B cell (primary cell): Measurements from ENCODE around the gene CTNND1. TPM values are rescaled to one million over a fixed set of nuclear protein-coding genes. Genes with fewer than 3 reads are reported as not detected.

Source experiments
- ATAC-seq: fragments of 200-7000 bp; cut with Tn5 transposase; one replicate; pipeline ENCODE4 v1.10.0; 2021; ENCODE audit warnings: low read depth, mild to moderate bottlenecking, moderate number of reproducible peaks, moderate library complexity
- CTCF ChIA-PET: fragments of 350-600 bp; sonication (Branson Sonifier 250); formaldehyde crosslinking; loops from one replicate; lab custom pipeline; 2021; ENCODE audit warnings: antibody characterized with exemption, inconsistent platforms; lab: Charles Lee
- POLR2A ChIA-PET: fragments of 350-600 bp; sonication (Branson Sonifier 250); formaldehyde crosslinking; loops from one replicate; lab custom pipeline; 2021; ENCODE audit warnings: antibody characterized with exemption; lab: Charles Lee
- DNase-seq: peaks from one replicate; pipeline ENCODE4 v3.0.0; 2013
- H2AFZ ChIP-seq: 2 replicates; pipeline ENCODE4 v1.6.1; 2012; ENCODE audit warnings: mild to moderate bottlenecking, low read depth, low read length; ENCODE audit not compliant: insufficient read depth, poor library complexity, severe bottlenecking
- H3K27ac ChIP-seq, 2 donors: 1 replicate in 1 of 2; 2 replicates in 1 of 2; pipeline ENCODE4 v1.5.1; 2012 to 2013; ENCODE audit warnings: low read length in 2 of 2, mild to moderate bottlenecking in 2 of 2, moderate library complexity in 1 of 2
- H3K27me3 ChIP-seq, 4 experiments: fragments of 200-600 bp in 1 of 4; sonication (generic) in 1 of 4; replicated peaks in 1 of 4; 1 replicate in 2 of 4; 2 replicates in 2 of 4; pipeline versions ENCODE4 v1.6.1 to v1.7.0; 2013 to 2016; ENCODE audit warnings: low read length in 3 of 4, mild to moderate bottlenecking in 2 of 4, mixed read lengths in 1 of 4, moderate library complexity in 1 of 4; ENCODE audit not compliant: insufficient read depth in 4 of 4, control insufficient read depth in 3 of 4; ENCODE audit errors: control extremely low read depth in 1 of 4
- H3K36me3 ChIP-seq, 2 experiments: replicated peaks in 1 of 2; 1 replicate in 1 of 2; 2 replicates in 1 of 2; pipeline versions ENCODE4 v1.6.1 to v1.7.1; 2013; ENCODE audit warnings: low read length in 1 of 2; ENCODE audit not compliant: insufficient read depth in 2 of 2, control insufficient read depth in 1 of 2; ENCODE audit errors: control extremely low read depth in 1 of 2, extremely low read depth in 1 of 2
- H3K4me1 ChIP-seq, 2 donors: fragments of 200-600 bp in 1 of 2; sonication (generic) in 1 of 2; 1 replicate in 1 of 2; 2 replicates in 1 of 2; pipeline versions ENCODE4 v1.5.1 to v1.6.1; 2013 to 2017; ENCODE audit warnings: low read length in 2 of 2; ENCODE audit not compliant: control insufficient read depth in 2 of 2, insufficient read depth in 2 of 2
- H3K4me2 ChIP-seq: replicated peaks from 2 replicates; pipeline ENCODE3; 2012; ENCODE audit warnings: mild to moderate bottlenecking, low read depth, low read length; ENCODE audit not compliant: poor library complexity, severe bottlenecking
- H3K4me3 ChIP-seq, 5 experiments: fragments of 200-600 bp in 1 of 5; sonication (generic) in 1 of 5; 1 replicate in 3 of 5; 2 replicates in 2 of 5; pipeline versions ENCODE4 v1.5.1 to v1.7.0; 2011 to 2016; ENCODE audit warnings: low read length in 4 of 5, mild to moderate bottlenecking in 4 of 5, low read depth in 2 of 5, control low read depth in 1 of 5, moderate library complexity in 1 of 5; ENCODE audit not compliant: insufficient read depth in 1 of 5; ENCODE audit errors: control extremely low read depth in 1 of 5, extremely low read depth in 1 of 5
- H3K79me2 ChIP-seq: fragments of 200-600 bp; sonication (generic); one replicate; pipeline ENCODE4 v1.6.0; 2016; ENCODE audit warnings: low read length; ENCODE audit not compliant: control insufficient read depth, insufficient read depth
- H3K9ac ChIP-seq: fragments of 200-600 bp; sonication (generic); 2 replicates; pipeline ENCODE4 v1.6.1; 2017; ENCODE audit warnings: mild to moderate bottlenecking, low read length, moderate library complexity
- H3K9me3 ChIP-seq, 3 donors: one replicate each; pipeline versions ENCODE4 v1.6.1 to v1.7.1; 2013; ENCODE audit warnings: low read length in 2 of 3; ENCODE audit not compliant: control insufficient read depth in 2 of 3, insufficient read depth in 1 of 3; ENCODE audit errors: control extremely low read depth in 1 of 3
- H4K20me1 ChIP-seq: 2 replicates; pipeline ENCODE4 v1.6.0; 2012; ENCODE audit warnings: mild to moderate bottlenecking, low read length; ENCODE audit not compliant: insufficient read depth, control insufficient read depth, poor library complexity, severe bottlenecking
- H3K27ac Mint-ChIP-seq: one replicate; pipeline ENCODE4 v1.8.0; 2021; ENCODE audit warnings: mixed read lengths
- H3K27me3 Mint-ChIP-seq: one replicate; pipeline ENCODE4 v1.8.0; 2021; ENCODE audit warnings: mixed read lengths
- H3K4me1 Mint-ChIP-seq: one replicate; pipeline ENCODE4 v1.8.0; 2021; ENCODE audit warnings: mixed read lengths
- H3K4me3 Mint-ChIP-seq: one replicate; pipeline ENCODE4 v1.8.0; 2021; ENCODE audit warnings: mixed read lengths
- H3K9me3 Mint-ChIP-seq: one replicate; pipeline ENCODE4 v1.8.0; 2022; ENCODE audit warnings: mixed read lengths; ENCODE audit not compliant: insufficient read depth
- EZH2 ChIP-seq: IDR thresholded peaks from 2 replicates; pipeline ENCODE4 v1.6.1; 2012; ENCODE audit warnings: borderline replicate concordance, low read depth, mild to moderate bottlenecking, moderate library complexity, low read length; ENCODE audit not compliant: insufficient read depth, poor library complexity, severe bottlenecking
- WGBS: methylation state at CpG from one replicate; pipeline ENCODE4 v1.1.5; 2013; ENCODE audit warnings: missing lambda C conversion rate; ENCODE audit not compliant: insufficient coverage; 5-methylcytosine and 5-hydroxymethylcytosine counted together
- intact Hi-C: fragments of 100-400 bp; cut with micrococcal nuclease; formaldehyde crosslinking; loops from one replicate; pipeline ENCODE4 v1.10.0; 2022
- polyA minus RNA-seq: library from RNA; depleted of rRNA, polyadenylated mRNA; stranded (reverse); fragments of >200 nt; gene quantifications from 2 replicates; pipeline ENCODE4 v1.2.3, GENCODE V29; 2012
- polyA plus RNA-seq: library from polyadenylated mRNA; depleted of rRNA; stranded (reverse); fragments of >200 nt; gene quantifications from 2 replicates; pipeline ENCODE4 v1.2.3, GENCODE V29; 2012
- total RNA-seq, 2 donors: library from RNA; stranded (reverse); fragments of 120-200 nt in 1 of 2; gene quantifications; 1 replicate in 1 of 2; 2 replicates in 1 of 2; pipeline versions ENCODE4 v1.2.3 to v1.2.4, GENCODE V29; 2013 to 2022
- TF ChIP-seq, protein P1 (sequence below): fragments of 200-600 bp; IDR thresholded peaks from one replicate; pipeline ENCODE4 v1.8.0; 2022; ENCODE audit warnings: antibody characterized with exemption, mild to moderate bottlenecking

Gene CTNND1, protein sequence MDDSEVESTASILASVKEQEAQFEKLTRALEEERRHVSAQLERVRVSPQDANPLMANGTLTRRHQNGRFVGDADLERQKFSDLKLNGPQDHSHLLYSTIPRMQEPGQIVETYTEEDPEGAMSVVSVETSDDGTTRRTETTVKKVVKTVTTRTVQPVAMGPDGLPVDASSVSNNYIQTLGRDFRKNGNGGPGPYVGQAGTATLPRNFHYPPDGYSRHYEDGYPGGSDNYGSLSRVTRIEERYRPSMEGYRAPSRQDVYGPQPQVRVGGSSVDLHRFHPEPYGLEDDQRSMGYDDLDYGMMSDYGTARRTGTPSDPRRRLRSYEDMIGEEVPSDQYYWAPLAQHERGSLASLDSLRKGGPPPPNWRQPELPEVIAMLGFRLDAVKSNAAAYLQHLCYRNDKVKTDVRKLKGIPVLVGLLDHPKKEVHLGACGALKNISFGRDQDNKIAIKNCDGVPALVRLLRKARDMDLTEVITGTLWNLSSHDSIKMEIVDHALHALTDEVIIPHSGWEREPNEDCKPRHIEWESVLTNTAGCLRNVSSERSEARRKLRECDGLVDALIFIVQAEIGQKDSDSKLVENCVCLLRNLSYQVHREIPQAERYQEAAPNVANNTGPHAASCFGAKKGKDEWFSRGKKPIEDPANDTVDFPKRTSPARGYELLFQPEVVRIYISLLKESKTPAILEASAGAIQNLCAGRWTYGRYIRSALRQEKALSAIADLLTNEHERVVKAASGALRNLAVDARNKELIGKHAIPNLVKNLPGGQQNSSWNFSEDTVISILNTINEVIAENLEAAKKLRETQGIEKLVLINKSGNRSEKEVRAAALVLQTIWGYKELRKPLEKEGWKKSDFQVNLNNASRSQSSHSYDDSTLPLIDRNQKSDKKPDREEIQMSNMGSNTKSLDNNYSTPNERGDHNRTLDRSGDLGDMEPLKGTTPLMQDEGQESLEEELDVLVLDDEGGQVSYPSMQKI
- total RNA-seq (54.4 and 59.2 TPM in 2 replicates), polyA plus RNA-seq (12.1 and 25.7 TPM in 2 replicates), polyA minus RNA-seq (26.1 and 52.9 TPM in 2 replicates)
- 22.9 TPM for total RNA-seq (2013)

DNA sequence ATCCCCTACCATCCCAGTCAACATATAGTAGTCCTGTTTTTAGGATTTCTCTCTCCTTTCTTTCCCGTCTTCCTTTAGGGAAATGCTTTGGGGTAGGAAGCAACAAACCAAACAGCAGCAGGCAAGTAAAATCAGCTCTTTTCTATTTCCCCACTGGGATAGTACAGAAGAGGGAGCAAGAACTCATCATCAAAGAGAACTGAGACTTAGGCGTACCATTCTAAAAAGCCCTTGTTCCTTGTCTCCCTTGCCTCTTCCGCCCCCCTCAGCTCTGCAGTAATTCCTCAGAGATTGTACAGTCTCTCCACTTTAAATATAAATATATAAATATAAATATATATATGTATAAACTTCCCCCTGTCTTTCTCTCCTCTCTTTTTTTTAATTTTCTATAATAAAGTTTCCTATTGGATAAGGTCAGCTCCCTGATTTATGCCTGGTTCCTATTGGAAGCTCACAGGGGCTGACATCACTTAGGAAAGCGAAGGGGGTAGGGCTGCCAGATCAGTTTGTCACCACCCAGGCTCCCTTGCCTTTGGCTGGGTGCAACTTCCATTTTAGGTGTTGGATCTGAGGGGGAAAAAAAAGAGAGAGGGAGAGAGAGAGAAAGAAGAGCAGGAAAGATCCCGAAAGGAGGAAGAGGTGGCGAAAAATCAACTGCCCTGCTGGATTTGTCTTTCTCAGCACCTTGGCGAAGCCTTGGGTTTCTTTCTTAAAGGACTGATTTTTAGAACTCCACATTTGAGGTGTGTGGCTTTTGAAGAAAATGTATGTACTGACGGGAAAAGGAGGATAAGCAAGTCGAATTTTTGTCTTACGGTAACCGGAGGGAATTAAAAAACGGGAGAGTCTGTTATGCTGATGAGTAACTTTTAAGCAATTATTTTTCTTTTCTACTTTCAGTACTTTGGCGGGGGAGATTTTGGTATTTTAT, at the start of gene CTNND1:
TSS of gene CTNND1 (plus strand) at position 502 of the 934 bp plus-strand sequence. CDS start 29,677 bp downstream, outside the sequence.
- H3K9ac ChIP-seq, result peak within 1 kb of the TSS; percentile 67
- peaks cover 15 to 19% of the 10 kb centered on the region in 2 donors for H3K4me1 ChIP-seq
- H3K27me3 ChIP-seq, result no peaks in the 10 kb centered on the region
- peak within 1 kb of the TSS; percentile 76 for H3K4me3 Mint-ChIP-seq
- H3K36me3 ChIP-seq, result no peaks in the 10 kb centered on the region
- CTCF ChIA-PET, result interaction anchor here (0.6 to 6.0 kb wide), 7 partner anchors 10 to 1140 kb away, joined by 3 to 68 read pairs (median 4); partner anchors contain the start of genes BTBD18 and SELENOH
- POLR2A ChIA-PET, result interaction anchor here (1.1 kb wide), 1 partner anchor 30 kb away, joined by 3 read pairs; no protein-coding TSS in a partner anchor
- peak within 1 kb of the TSS; percentile 71 for H2AFZ ChIP-seq
- intact Hi-C loops, result no loop called here
- H3K9me3 ChIP-seq, result no peaks in the 10 kb centered on the region
- peak within 1 kb of the TSS; percentile 69 for H3K4me2 ChIP-seq
- H3K4me1 Mint-ChIP-seq, result peaks cover 32% of the 10 kb centered on the region
- peaks cover 46% of the 10 kb centered on the region for H3K79me2 ChIP-seq
- ATAC-seq (peak; percentile 75), DNase-seq (peak; percentile 65)
- 16% methylated on average over 5 of the region's 13 CpGs for WGBS
- peak within 1 kb of the TSS; percentile 6 to 77 for H3K27ac ChIP-seq
- peak within 1 kb of the TSS; percentile 74 for H3K27ac Mint-ChIP-seq
- H3K9me3 Mint-ChIP-seq, result no peaks in the 10 kb centered on the region
- TF ChIP-seq, protein P1, sequence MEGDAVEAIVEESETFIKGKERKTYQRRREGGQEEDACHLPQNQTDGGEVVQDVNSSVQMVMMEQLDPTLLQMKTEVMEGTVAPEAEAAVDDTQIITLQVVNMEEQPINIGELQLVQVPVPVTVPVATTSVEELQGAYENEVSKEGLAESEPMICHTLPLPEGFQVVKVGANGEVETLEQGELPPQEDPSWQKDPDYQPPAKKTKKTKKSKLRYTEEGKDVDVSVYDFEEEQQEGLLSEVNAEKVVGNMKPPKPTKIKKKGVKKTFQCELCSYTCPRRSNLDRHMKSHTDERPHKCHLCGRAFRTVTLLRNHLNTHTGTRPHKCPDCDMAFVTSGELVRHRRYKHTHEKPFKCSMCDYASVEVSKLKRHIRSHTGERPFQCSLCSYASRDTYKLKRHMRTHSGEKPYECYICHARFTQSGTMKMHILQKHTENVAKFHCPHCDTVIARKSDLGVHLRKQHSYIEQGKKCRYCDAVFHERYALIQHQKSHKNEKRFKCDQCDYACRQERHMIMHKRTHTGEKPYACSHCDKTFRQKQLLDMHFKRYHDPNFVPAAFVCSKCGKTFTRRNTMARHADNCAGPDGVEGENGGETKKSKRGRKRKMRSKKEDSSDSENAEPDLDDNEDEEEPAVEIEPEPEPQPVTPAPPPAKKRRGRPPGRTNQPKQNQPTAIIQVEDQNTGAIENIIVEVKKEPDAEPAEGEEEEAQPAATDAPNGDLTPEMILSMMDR, result no peak
- no peak for TF ChIP-seq EZH2
- H3K4me3 ChIP-seq, result peak within 1 kb of the TSS; percentile 46 to 68 (median 64)
- no peaks in the 10 kb centered on the region for H4K20me1 ChIP-seq
- H3K27me3 Mint-ChIP-seq, result no peaks in the 10 kb centered on the region
